Measurements from ENCODE around the gene SLC9A3.

SLC9A3 gene

DNA sequence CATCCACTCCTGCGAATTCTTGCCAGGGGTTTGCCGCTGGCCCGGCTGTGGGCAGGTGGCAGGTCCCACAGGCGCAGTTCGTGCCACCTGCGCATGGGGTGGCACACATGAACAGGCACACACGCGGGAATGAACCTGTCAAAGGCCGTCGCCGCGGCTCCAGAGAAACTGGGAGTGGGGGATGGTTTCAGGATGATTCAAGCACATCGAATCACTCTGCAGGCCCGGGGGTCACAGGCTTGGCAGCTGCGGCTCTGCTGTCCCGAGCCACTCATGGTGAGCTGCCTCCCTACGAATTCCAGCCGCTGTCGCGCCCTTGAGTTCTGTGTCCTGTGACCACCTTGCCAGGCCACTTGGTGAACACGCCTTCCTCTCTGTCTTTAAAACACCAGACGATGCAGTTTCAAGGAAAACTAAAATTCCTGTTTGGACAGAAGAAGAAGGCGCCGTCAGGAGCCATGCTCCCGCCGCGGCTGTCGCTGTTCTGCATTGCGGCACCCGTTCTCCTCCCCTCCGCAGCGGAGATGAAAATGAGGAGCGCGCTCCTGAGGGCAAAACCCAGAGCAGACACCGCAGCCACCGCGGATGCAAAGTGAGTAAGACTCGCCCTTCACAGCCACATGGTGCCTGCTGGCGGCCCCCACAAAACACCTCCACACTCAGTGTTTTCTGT is 96.7 kb downstream of the SLC9A3 start:
- in situ Hi-C loops (cut with HindIII; ENCODE audit: low pct_unique_long_range_greater_than_20kb, low sequenced_read_pairs): no loop called here
- no peak for TF ChIP-seq JUND (IDR thresholded peaks at IDR 0.05; ENCODE audit: low read depth)
- DNase-seq (ENCODE audit: low read depth in 1 of 2, low spot score in 1 of 2): no peak

DNA sequence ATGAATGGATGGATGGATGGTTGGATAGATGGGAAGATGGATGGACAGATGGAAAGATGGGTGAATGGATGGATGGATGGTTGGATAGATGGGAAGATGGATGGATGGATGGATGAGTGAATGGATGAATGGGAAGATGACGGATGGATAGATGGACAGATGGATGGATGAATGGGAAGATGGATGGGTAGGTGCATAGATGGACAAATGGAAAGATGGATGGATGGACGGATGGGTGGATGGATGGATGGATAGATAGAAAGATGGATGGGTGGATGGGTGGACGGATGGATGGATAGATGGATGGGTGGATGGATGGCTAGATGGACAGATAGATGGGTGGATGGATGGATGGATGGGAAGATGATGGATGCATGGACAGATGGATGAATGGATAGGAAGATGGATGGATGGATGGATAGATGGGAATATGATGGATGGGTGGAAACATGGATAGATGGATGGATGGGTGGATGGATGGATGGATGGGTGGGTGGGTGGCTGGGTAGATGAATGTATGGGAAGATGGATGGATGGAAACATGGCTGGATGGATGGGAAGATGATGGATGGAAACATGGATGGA is 97.8 kb downstream of the SLC9A3 start:
- no peak for TF ChIP-seq JUND (IDR thresholded peaks at IDR 0.05; ENCODE audit: low read depth)
- no peak for DNase-seq (ENCODE audit: low read depth in 1 of 2, low spot score in 1 of 2)
- in situ Hi-C loops (cut with HindIII; ENCODE audit: low pct_unique_long_range_greater_than_20kb, low sequenced_read_pairs): no loop called here

DNA sequence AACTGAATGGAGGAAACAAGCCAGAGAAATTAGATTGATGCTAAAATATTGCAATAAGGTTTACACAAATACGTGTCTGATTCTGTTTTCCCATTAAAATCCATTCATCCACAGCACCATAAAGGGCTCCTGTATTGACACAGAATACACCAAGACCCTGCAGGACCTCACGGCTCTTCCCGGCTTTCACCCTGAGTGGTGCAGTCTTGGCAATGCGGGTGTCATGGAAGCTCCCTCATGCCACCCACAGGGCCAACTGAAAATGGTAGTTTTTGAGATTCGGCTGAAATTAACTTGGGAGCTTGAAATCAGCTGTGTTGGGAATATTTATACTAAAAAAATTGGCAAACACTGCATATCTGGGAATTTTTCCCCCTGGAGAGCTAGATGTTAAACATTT is 98.5 kb downstream of the SLC9A3 start:
- DNase-seq (ENCODE audit: low read depth in 1 of 2, low spot score in 1 of 2): peak; percentile 75 to 87
- in situ Hi-C loops (cut with HindIII; ENCODE audit: low pct_unique_long_range_greater_than_20kb, low sequenced_read_pairs): no loop called here
- TF ChIP-seq JUND (IDR thresholded peaks at IDR 0.05; ENCODE audit: low read depth): no peak

DNA sequence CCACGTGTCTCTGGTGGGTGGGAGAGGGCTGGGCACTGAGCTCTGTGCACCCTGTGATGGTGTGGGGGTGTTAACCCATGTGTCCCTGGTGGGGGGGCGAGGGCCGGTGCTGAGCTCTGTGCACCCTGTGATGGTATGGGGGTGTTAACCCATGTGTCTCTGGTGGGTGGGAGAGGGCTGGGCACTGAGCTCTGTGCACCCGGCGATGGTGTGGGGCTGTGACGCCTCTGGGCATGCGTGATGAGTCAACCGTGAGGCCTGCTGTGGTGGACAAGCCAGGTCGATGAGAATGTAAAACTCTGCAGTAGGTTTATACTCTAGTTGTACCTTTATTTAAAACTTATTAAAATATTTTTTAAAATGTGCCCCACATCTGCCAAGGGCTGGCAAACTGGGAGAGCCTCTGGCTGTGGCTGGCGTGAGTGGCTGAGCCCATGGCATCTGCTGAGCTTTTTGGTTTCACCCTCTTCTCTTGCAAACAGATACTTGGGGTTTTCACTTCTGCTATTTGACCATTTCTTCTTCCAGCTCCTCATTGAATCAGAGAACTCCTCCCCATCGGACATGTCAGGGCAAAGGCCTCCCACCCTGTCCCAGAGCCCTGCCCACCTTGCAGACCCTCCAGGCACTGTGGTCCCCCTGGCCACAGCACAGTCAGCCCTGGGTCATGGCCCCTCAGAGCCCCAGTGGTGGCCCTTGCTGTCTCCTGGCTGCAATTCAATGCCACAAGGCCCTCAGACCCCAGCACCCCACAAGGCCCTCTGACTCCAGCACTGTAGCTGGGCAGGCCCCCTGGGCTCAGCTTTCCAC is 99.7 kb downstream of the SLC9A3 start:
- TF ChIP-seq JUND (IDR thresholded peaks at IDR 0.05; ENCODE audit: low read depth): no peak
- in situ Hi-C loops (cut with HindIII; ENCODE audit: low pct_unique_long_range_greater_than_20kb, low sequenced_read_pairs): no loop called here
- DNase-seq (ENCODE audit: low read depth in 1 of 2, low spot score in 1 of 2): no peak

DNA sequence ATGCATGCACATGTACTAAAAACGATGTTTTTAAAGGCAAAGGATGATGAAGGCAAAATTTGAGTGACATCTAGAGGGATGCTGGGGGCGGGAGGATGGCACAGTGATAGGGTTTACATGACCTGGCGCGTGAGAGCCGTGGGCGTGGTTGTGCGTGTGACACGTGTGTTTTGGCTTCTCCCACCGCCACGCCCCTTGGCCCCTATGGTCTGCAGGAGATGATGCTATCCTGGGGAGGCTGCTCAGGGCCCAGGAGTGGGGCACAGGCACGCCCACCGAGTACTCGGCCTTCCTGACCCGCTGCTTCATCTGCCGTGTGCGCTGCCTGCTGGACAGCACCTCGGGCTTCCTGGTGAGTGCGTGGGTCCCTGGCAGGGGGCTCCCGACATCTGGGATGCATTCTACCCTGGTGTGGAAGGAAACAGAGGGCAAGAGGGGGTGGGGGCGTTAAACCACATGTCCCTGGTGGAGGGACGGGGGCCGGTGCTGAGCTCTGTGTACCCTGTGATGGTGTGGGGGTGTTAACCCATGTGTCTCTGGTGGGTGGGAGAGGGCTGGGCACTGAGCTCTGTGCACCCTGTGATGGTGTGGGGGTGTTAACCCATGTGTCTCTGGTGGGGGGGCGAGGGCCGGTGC is 100.5 kb downstream of the SLC9A3 start:
- no peak for TF ChIP-seq JUND (IDR thresholded peaks at IDR 0.05; ENCODE audit: low read depth)
- in situ Hi-C loops (cut with HindIII; ENCODE audit: low pct_unique_long_range_greater_than_20kb, low sequenced_read_pairs): no loop called here

DNA sequence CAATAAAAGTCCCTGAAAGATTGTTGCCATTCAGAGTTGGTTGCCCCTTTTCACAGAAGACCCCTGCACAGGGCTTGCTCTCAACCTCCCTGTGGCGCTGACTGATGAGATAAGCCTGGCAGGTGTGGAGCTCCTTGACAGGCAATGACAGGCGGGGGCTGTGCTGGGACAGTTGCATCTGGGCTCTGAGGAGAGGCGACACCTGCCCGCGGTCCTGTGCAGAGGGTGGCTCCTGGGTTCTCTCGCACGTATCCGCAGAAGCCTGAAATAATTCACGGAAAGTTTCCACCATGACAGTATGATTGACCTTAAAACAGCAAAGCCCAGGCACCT is 101.0 kb downstream of the SLC9A3 start:
- DNase-seq (ENCODE audit: low read depth in 1 of 2, low spot score in 1 of 2): no peak
- TF ChIP-seq JUND (IDR thresholded peaks at IDR 0.05; ENCODE audit: low read depth): no peak
- in situ Hi-C loops (cut with HindIII; ENCODE audit: low pct_unique_long_range_greater_than_20kb, low sequenced_read_pairs): no loop called here

More for the DNA sequence above, 100.5 kb downstream of the SLC9A3 start:
- DNase-seq (ENCODE audit: low read depth in 1 of 2, low spot score in 1 of 2): no peak

DNA sequence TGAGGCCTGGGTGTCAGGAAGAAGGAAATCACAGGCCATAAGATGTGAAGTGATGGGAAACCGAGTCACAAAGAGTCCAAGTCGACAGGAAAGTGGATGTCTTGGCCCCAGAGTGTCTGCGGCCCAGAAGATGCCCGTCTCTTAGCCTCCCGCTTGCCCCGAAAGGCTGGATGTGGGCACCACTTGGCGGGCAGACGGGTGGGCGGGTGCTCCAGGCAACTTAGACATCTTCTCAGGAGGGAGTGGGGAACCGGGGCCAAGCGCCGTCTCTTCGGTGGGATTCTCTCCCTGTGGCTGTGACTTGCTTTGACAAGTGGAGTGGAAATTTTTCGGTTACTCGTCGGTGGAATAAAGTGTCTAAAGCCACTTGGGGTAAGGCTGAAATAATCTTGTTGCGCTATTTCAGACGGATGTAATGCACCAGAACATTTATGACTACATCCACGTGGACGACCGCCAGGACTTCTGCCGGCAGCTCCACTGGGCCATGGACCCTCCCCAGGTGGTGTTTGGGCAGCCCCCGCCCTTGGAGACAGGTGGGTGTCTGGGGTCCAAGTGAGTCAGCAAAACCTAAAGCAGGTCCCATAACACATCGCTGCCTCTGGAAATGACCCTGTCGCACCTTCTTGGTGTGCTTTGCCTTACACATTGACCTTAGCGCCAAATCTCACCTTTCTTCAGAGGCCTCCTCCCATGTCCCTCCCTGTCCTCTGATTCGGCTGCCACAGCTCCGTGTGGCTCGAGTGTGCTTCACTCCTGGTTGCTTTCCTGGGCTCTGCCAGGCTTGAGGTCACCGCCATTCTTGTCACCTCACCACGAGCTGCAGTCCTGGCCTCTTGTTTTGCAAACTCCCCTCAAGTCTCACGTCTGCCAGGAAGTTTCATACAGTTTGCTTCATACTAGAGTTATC is 101.7 kb downstream of the SLC9A3 start:
- DNase-seq (ENCODE audit: low read depth in 1 of 2, low spot score in 1 of 2): no peak
- TF ChIP-seq JUND (IDR thresholded peaks at IDR 0.05; ENCODE audit: low read depth): no peak
- in situ Hi-C loops (cut with HindIII; ENCODE audit: low pct_unique_long_range_greater_than_20kb, low sequenced_read_pairs): no loop called here

DNA sequence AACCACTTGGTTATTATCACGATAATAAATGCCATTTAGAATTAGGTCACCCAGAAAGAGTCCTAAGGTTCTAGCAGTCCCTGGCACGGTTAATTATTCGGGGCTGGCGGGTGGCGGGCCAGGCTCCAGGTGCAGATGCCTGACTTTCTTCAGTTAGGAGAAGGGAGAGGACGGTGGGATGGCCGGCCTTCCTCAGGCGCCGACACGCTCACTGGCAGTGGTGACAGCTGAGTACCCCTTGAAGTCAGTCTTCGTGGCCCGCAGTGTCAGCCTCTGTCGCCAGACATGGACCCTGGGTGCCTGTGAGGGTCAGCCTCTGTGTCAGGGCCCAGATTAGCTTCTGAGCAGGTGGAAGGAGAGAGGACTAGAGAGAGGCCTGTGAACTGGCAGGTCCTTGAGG is 102.3 kb downstream of the SLC9A3 start:
- no peak for TF ChIP-seq JUND (IDR thresholded peaks at IDR 0.05; ENCODE audit: low read depth)
- in situ Hi-C loops (cut with HindIII; ENCODE audit: low pct_unique_long_range_greater_than_20kb, low sequenced_read_pairs): no loop called here

DNA sequence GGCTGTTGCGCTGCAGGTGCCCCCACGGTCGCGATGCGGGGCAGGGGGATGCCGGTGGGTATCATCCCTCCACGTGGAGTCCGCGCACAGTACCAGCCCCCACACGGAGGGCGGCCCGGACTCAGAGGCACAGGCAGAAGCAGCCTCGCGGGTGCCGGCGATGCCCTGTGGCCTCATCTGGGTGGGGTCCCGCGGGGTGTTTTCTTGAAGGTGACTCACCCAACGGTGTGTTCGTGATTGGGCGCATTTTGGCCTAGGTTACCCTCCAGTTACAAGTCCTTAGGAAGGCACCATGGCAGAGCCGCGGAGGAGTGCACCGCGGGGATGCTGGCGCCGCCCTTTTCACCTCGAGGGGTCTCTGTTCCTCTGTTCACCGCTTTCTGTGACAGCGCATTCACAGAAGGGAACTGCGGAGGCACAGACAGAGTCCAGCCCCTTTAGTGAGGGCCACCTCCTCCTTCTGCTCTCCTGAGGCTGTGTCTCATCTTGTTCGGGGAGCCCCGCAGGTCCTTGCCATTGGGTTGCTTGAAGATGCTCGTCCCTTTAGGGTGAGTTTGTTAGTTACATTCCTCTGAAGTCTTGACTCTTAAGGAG is 102.9 kb downstream of the SLC9A3 start:
- TF ChIP-seq JUND (IDR thresholded peaks at IDR 0.05; ENCODE audit: low read depth): no peak
- in situ Hi-C loops (cut with HindIII; ENCODE audit: low pct_unique_long_range_greater_than_20kb, low sequenced_read_pairs): no loop called here
- no peak for DNase-seq (ENCODE audit: low read depth in 1 of 2, low spot score in 1 of 2)

More for the DNA sequence above, 102.3 kb downstream of the SLC9A3 start:
- no peak for DNase-seq (ENCODE audit: low read depth in 1 of 2, low spot score in 1 of 2)

DNA sequence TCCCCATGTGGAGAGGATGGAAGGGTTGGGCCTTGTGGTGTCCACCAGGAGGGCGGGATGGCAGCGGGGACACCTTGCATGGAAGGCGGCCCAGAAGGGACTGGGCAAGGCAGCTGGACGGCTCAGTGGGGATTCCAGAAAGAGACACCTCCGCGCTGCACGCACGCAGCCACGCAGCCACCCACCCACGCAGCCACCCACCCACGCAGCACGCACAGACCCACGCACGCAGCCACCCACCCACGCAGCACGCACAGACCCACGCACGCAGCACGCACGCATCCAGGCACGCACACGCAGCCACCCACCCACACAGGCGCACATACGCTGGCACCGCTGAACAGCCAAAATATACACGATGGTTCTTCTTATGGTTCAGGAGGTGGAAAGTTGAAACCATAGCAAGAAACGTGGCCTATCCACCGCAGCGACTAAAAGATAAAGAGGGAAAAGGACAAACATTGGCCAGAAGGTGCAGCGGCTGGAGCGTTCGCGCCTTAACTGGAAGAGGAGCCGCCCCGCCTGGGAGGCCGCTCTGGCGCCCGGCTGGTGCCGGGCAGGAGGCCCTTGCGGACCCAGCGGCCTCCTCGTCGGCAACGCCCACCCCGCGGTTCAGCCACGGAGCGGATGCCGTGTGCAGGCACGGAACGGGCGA is 103.5 kb downstream of the SLC9A3 start:
- in situ Hi-C loops (cut with HindIII; ENCODE audit: low pct_unique_long_range_greater_than_20kb, low sequenced_read_pairs): no loop called here
- no peak for DNase-seq (ENCODE audit: low read depth in 1 of 2, low spot score in 1 of 2)
- TF ChIP-seq JUND (IDR thresholded peaks at IDR 0.05; ENCODE audit: low read depth): no peak
